Keratinocyte (primary cell): ENCODE results near the gene CAPRIN2. TPM values are rescaled to one million over a fixed set of nuclear protein-coding genes. Genes with fewer than 3 reads are reported as not detected.

Source experiments
- DNase-seq: peaks from one replicate; pipeline ENCODE4 v3.0.0-alpha.2; 2011; ENCODE audit warnings: low read depth, missing footprints, low spot score
- FAIRE-seq: peaks from 2 replicates; lab custom pipeline; 2011; peaks lifted over from hg19 to GRCh38; lab: Jason Lieb, UNC
- H2AFZ ChIP-seq: 2 replicates; pipeline ENCODE4 v1.6.0; 2012; ENCODE audit warnings: low read length, control low read depth, inconsistent platforms; ENCODE audit not compliant: control insufficient read depth
- H3K27ac ChIP-seq: 2 replicates; pipeline ENCODE4 v1.5.1; 2011; ENCODE audit warnings: low read length; ENCODE audit not compliant: control insufficient read depth, insufficient read depth
- H3K27me3 ChIP-seq: 3 replicates; pipeline ENCODE4 v1.6.0; 2011; ENCODE audit warnings: low read length; ENCODE audit not compliant: control insufficient read depth, insufficient read depth; ENCODE audit errors: extremely low read depth
- H3K36me3 ChIP-seq, 2 experiments: 2 replicates in 1 of 2; 3 replicates in 1 of 2; pipeline ENCODE4 v1.5.1; 2011; ENCODE audit warnings: low read length in 2 of 2, mild to moderate bottlenecking in 1 of 2; ENCODE audit not compliant: control insufficient read depth in 2 of 2, insufficient read depth in 2 of 2; ENCODE audit errors: extremely low read depth in 1 of 2
- H3K4me1 ChIP-seq: 3 replicates; pipeline ENCODE4 v1.5.1; 2011; ENCODE audit warnings: low read length; ENCODE audit not compliant: control insufficient read depth, insufficient read depth; ENCODE audit errors: extremely low read depth
- H3K4me2 ChIP-seq: 3 replicates; pipeline ENCODE4 v1.6.0; 2011; ENCODE audit warnings: low read depth, low read length; ENCODE audit not compliant: control insufficient read depth, insufficient read depth; ENCODE audit errors: extremely low read depth
- H3K4me3 ChIP-seq, 3 experiments: fragments of 200-600 bp in 1 of 3; sonication (generic) in 1 of 3; 2 replicates in 2 of 3; 3 replicates in 1 of 3; pipeline ENCODE4 v1.5.1; 2011 to 2016; ENCODE audit warnings: low read length in 3 of 3, mild to moderate bottlenecking in 3 of 3, control low read depth in 2 of 3, inconsistent platforms in 1 of 3, low read depth in 1 of 3, mixed read lengths in 1 of 3, mixed run types in 1 of 3, moderate library complexity in 1 of 3; ENCODE audit not compliant: control insufficient read depth in 2 of 3, insufficient read depth in 2 of 3; ENCODE audit errors: extremely low read depth in 1 of 3
- H3K79me2 ChIP-seq: 2 replicates; pipeline ENCODE4 v1.6.0; 2012; ENCODE audit warnings: low read length; ENCODE audit not compliant: control insufficient read depth, insufficient read depth
- H3K9ac ChIP-seq: 3 replicates; pipeline ENCODE4 v1.6.0; 2011; ENCODE audit warnings: low read length; ENCODE audit not compliant: control insufficient read depth, insufficient read depth; ENCODE audit errors: extremely low read depth
- H3K9me1 ChIP-seq: 3 replicates; pipeline ENCODE4 v1.6.0; 2011; ENCODE audit warnings: low read length; ENCODE audit not compliant: control insufficient read depth, insufficient read depth; ENCODE audit errors: extremely low read depth
- H3K9me3 ChIP-seq: 2 replicates; pipeline ENCODE4 v1.5.1; 2012; ENCODE audit warnings: low read depth, low read length; ENCODE audit not compliant: control insufficient read depth
- H4K20me1 ChIP-seq: 3 replicates; pipeline ENCODE4 v1.6.0; 2011; ENCODE audit warnings: low read length; ENCODE audit not compliant: control insufficient read depth, insufficient read depth; ENCODE audit errors: extremely low read depth
- CTCF ChIP-seq, 3 experiments: IDR thresholded peaks in 1 of 3; conservative IDR thresholded peaks in 1 of 3; optimal IDR thresholded peaks in 1 of 3; 2 replicates in 2 of 3; 3 replicates in 1 of 3; pipeline versions ENCODE3 to v1.5.1; 2011; ENCODE audit warnings: low read length in 3 of 3, mild to moderate bottlenecking in 3 of 3, moderate library complexity in 2 of 3, control low read depth in 1 of 3, inconsistent platforms in 1 of 3; ENCODE audit not compliant: insufficient read depth in 2 of 3; ENCODE audit errors: extremely low read depth in 1 of 3
- EZH2 ChIP-seq: IDR thresholded peaks from one replicate; pipeline ENCODE4 v1.6.1; 2012; ENCODE audit warnings: inconsistent platforms, mild to moderate bottlenecking, low read length, moderate library complexity
- dilution Hi-C: fragments of 300-500 bp; cut with MboI; formaldehyde crosslinking; loops from one replicate; pipeline ENCODE4 v1.7.0; 2020; ENCODE audit warnings: low sequenced_read_pairs; ENCODE audit not compliant: extremely low pct_ligation_motif_present
- polyA plus RNA-seq, 5 experiments: library from polyadenylated mRNA; depleted of rRNA in 3 of 5; stranded (reverse) in 3 of 5; stranded (forward) in 1 of 5; unstranded in 1 of 5; fragments of >200 nt; gene quantifications; 1 replicate in 1 of 5; 2 replicates in 3 of 5; 3 replicates in 1 of 5; pipeline versions ENCODE4 v1.2.1 to v1.2.3, GENCODE V29; 2011 to 2012; ENCODE audit warnings: missing spikeins in 2 of 5, low read depth in 1 of 5, low replicate concordance in 1 of 5

Gene CAPRIN2
- polyA plus RNA-seq, 1 donor (not counting 4 experiments of a cell fraction or from before 2014, with no cell fraction given), result 32.4 TPM

- TF ChIP-seq EZH2 (no peak), CTCF (optimal IDR thresholded peaks at IDR 0.05 in 1 of 3, IDR thresholded peaks at IDR 0.05 in 1 of 3, conservative IDR thresholded peaks at IDR 0.05 in 1 of 3; ENCODE audit: extremely low read depth in 1 of 3, insufficient read depth in 2 of 3, low read length in 3 of 3) (no peak)
- Histone ChIP-seq H4K20me1 (no peaks in the 10 kb centered on the region), H3K27me3 (no peaks in the 10 kb centered on the region), H3K27ac (no peak overlapping the region), H3K9me3 (no peaks in the 10 kb centered on the region), H3K4me1 (peaks cover 2% of the 10 kb centered on the region), H3K4me2 (no peak overlapping the region), H2AFZ (no peak overlapping the region), H3K4me3 (no peak overlapping the region), H3K9ac (no peak overlapping the region), H3K79me2 (peaks cover 44% of the 10 kb centered on the region), H3K36me3 (peaks cover 1 to 12% of the 10 kb centered on the region in 2 experiments), H3K9me1 (peaks cover under 1% of the 10 kb centered on the region)
- FAIRE-seq (no peak), DNase-seq (no peak)
- dilution Hi-C loops, result no loop called here
These were observed 10.4 kb downstream of the CAPRIN2 start for GRCh38 chr12:30744321-30744720.

GRCh38 chr12:30740274-30740673 lies 14.5 kb downstream of the CAPRIN2 start:
- Histone ChIP-seq H3K9me1 (no peaks in the 10 kb centered on the region), H3K4me3 (no peak overlapping the region), H3K9ac (no peak overlapping the region), H3K27ac (no peak overlapping the region), H3K79me2 (peaks cover 25% of the 10 kb centered on the region), H2AFZ (no peak overlapping the region), H3K36me3 (peaks cover 2 to 13% of the 10 kb centered on the region in 2 experiments), H4K20me1 (no peaks in the 10 kb centered on the region), H3K27me3 (no peaks in the 10 kb centered on the region), H3K4me1 (peaks cover 3% of the 10 kb centered on the region), H3K9me3 (no peaks in the 10 kb centered on the region), H3K4me2 (no peak overlapping the region)
- dilution Hi-C loops, result no loop called here
- no peak for FAIRE-seq
- TF ChIP-seq CTCF (optimal IDR thresholded peaks at IDR 0.05 in 1 of 3, IDR thresholded peaks at IDR 0.05 in 1 of 3, conservative IDR thresholded peaks at IDR 0.05 in 1 of 3; ENCODE audit: extremely low read depth in 1 of 3, insufficient read depth in 2 of 3, low read length in 3 of 3) (no peak), EZH2 (no peak)
- no peak for DNase-seq
